Effector CD8-positive, alpha-beta T cell (primary cell): ENCODE results near the gene PNRC2.

Source experiments
- DNase-seq: peaks from one replicate; lab custom pipeline; 2025; lab: John Stamatoyannopoulos, UW
- total RNA-seq, 4 experiments: gene quantifications; one replicate each; lab custom pipeline; 2026; lab: John Stamatoyannopoulos, UW

The PNRC2 gene, protein sequence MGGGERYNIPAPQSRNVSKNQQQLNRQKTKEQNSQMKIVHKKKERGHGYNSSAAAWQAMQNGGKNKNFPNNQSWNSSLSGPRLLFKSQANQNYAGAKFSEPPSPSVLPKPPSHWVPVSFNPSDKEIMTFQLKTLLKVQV
- 186 to 218 (median 193) reads per million in 4 experiments for total RNA-seq

DNA sequence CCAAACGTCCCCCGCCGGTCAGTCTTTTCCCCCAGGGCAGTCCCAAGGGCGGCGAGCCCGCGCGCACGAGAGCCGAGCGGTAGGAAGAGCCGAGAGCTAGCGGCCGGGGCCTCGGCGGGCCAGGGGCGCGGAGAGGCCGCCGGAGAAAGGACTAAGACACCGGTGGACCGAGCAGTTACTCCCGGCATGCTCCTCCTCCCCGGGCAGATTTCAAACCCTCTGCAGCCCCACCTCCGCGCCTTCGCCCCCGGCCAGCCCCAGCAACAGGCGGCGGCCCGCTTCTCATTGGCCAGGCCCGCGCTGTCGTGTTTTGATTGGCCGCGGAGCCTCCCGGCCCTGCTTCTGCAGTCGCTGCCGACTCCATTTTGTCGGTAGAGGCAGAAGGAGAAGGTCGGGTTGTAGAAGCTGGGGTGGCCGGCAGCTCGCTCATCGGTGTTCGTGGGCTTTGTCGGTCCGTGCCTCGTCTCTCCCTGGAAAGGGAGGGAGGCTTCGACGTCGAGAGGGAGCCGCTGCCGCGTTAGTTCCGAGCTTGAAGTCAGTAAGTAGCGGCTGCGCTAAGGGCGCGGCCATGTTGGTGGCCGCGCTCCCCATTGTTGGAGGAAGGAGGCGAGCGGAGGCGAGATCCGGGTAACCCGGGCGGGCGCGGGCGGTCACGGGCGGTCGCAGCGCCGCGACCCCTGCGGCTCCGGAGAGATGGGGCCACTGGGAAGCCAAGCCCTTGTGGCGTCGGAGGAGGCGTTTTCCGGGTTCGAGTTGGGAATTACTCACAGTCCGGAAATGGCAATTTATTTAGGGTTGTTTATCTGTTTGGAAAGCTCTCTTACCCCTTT, at the start of gene PNRC2:
Gene PNRC2, plus strand, starts transcription at position 368 of the 830 bp plus-strand sequence. CDS start 1,630 bp downstream, outside the sequence.
- DNase-seq, result peak; percentile 90

DNA sequence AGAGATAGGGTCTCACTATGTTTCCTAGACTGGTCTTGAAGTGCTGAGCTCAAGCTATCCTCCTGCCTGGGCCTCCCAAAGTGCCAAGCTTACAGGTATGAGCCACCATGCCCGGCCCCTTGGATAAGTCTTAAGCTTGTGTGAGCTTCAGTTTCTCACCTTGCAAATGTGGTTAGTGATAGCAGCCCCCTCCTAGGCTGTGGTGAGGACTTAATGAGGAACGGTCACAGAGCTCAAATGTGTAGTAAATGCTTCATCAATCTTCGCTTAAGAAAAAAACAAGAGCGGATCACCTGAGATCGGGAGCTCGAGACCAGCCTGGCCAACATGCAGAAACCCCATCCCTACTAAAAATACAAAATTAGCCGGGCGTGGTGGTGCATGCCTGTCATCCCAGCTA, 49.5 kb upstream of the PNRC2 start:
- DNase-seq, result no peak

DNA sequence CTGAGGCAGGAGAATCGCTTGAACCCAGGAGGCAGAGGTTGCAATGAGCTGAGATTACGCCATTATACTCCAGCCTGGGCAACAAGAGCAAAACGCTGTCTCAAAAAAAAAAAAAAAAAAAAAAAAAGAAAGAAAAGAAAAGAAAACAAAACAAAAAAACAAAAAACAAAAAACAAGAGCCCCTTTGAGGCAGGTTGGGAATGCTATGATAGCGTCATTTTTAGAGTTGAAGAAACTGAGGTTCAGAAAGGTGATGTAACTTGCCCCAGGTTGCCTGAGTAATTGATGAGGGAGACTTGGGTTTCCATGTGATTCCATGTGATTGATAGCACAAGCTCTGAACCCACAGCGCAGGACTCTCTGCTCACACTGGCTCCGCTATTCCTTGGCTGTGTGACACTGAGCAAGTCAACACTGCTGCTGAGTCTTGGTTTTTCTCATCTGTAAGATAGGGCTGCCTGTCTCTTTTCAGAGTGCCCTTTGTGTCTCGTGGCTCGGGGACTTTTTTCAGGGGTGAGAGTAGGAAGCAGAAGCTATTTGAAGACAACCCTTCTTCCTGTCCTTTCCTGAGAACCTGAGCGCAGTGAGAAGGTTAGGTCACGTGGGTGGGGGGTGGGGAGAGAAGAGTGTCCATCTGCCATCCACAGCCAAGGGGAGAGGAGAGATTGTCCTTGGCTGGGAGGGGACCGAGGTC, 48.9 kb upstream of the PNRC2 start:
- no peak for DNase-seq

DNA sequence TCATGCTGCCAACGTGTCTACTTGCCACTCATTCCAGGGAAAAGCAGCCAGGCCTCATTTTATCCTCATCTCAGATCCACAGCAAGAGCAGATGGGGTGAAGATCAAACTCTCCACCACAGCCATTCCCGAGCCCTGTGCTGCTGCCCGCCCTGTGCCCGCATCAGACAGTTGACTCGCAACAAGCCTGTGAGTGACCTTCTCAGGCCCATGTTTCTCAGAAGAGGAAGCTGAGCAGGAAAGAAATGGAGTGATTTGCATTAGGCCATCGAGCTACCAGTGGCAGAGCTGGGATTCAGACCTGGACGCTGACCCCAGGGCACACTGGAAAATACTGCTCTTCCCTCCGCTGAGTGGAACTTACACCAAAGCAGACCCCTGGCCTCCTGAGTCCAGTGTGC, 47.7 kb upstream of the PNRC2 start:
- no peak for DNase-seq

DNA sequence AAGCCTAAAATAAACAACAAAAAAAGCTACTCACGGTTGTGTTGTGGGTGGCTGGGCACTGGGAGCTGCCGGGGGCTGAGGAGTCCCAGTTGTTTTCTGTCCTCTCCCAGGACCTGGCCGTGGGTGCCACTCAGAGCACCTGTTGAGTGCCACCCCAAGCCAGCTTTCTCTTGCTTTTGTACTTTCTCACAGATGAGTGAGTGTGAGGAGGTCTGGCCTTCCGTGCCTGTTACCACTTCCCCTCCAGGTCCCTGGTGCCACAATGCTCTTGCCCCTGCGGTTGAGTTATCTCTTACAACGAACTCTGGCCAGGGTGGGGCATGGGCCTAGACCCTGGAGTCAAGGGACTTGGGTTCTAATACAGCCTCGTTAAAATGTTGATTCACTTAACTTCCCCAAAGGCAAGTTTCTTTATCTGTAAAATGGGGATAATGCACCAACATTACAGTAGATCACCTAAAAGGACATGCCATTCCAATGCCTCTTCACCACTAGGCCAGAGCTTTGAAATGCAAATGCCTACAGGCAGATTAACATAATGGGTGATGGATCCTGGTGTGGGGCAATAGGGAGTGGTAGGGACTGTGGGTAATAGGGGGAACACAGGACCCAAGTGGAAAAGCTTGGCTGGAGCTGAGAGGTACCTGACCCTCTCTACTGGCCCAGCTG, 46.3 kb upstream of the PNRC2 start, which contains the start of gene CNR2:
Gene CNR2, minus strand, starts transcription at position 151 of the 669 bp plus-strand sequence. CDS start 37,745 bp downstream, outside the sequence.
- DNase-seq, result no peak

DNA sequence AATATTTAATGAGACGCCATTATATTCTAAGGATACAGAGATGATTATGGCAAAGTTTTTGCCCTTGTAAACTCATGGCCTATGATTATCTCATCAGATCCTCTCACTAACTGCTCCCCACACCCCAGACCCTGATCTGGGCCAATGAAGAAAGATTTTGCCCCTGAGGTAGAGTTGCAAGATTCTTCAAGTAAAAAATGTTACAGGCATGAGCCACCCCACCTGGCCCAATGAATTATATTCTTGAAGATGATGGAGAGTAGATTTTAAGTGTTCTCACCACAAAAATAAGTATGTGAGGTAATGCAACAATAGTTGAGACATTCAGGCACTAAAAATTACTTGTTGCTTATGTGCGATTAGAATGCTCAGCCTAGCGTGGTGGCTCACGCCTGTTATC, 44.7 kb upstream of the PNRC2 start:
- DNase-seq, result no peak

DNA sequence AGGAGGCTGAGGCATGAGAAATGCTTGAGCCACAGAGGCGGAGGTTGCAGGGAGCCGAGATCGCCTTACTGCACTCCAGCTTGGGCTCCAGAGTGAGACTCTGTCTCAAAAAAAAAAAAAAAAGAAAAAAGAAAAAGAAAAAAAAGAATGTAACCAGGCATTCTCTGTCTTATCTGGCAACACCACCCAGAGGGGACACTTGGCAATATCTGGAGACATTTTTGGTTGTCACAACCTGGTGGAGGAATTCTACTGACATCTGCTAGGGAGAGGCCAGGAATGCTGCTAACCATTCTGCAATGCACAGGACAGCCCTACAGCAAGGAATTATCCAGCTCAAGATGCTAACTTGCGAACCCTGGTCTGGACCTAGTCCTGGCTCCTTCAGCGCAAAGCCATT, 44.2 kb upstream of the PNRC2 start:
- DNase-seq, result no peak

DNA sequence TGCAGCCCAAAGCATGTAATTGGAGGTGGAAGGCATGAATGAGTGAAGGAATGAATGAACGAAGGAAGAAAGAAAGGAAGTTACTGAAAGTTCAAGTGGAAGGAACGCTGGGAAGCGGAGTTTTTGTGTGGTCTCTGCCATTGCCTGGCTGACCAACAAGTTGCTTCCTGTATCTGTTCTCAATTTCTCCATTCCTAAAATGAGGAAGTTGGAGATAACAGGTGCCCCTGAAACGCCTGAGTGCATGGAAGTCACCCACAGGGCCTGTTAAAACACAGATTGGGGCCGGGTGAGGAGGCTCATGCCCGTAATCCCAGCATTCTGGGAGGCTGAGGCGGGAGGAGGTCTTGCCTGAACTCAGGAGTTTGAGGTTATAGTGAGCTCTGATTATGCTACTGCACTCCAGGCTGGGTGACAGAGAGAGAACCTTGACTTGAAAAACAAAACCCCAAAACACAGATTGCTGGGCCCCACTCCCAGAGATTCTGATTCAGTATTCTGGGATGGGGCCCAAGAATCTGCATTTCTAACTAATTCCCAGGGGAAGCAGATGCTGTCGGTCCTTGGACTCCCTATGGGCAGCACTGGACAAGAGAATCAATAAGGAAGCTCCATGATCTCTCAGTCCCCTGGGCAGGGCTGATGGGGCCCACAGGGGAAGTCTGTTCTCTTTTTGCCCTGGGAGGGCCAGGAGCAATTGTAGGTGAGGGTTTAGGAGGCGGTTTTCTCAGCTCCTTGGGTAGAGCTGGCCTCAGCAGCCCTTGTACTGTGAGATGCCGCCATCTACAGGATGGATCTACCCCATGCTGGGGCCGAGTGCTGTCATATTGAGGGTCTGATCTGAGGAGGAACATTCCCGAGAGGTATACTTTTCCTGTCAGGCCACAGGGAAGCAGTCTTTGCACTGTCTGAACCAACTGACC, 43.2 kb upstream of the PNRC2 start:
- peak; percentile 41 for DNase-seq

DNA sequence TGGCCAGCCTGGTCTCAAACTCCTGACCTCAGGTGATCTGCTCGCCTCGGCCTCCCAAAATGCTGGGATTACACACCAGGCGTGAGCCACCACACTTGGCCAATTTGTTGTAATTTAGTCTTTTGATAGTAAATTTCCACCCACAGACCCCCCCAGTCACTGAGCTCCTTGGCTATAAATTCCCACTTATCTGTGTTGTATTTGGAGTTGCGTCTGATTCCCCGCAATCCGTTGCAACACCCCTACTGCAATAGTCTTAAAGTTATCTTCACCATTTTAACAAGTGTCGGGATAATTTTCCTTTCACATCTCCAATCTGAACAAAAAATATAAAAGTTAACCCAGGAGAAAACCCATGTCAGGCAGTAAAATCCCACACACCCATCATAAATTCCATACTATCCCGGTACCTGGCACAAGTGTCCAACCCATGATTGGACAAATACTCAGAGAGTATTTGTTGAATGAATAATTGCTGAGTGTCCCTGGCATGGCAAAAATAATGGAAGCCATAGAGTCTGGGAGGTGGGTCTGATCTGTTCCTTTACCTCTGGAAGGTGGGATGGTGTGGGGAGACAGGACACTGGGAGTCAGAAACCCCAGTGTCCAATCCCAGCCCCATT, 37.2 kb upstream of the PNRC2 start:
- DNase-seq, result no peak

DNA sequence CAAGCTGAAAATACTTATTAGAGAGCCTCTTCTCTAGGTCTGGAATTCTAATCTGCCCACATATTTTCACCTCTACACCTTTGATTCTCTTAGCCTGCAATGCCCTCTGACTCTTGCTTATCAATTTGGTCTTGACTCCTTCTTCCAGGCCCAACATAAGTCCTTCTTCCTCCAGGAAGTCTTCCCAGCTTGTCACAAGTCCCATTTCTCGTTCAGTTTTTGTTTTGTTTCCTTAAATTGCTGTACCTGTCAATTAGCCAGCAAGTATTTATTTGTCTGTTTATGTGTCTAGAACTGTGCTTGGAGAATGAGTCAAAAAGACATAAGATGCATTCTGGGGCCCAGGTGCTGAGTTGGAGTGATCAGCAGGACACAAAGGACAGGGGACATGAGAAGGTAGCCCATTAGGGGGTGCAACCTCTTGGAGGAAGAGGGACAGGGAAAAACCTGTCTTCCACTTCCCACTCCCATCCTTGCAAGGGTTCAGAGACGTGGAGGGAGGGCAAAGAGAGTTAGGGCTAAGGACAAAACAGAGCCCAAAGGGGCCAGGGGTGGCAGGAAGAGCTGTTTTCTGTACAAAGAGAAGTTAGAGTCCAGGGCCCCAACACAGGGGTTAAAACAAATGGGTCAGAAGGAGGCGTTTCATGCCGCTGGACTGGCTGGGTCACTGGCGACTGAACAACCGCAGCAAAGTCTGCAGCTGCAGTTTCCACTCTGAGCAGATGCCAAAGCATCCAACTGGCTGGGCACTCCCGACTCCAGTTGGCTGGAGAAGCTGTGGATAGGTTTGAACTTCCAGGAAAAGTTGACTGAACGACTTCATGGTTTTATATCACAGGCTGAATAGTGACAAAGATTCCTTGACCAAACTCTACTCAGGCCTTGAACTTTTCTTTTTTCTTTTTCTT, 35.8 kb upstream of the PNRC2 start:
- DNase-seq, result no peak

DNA sequence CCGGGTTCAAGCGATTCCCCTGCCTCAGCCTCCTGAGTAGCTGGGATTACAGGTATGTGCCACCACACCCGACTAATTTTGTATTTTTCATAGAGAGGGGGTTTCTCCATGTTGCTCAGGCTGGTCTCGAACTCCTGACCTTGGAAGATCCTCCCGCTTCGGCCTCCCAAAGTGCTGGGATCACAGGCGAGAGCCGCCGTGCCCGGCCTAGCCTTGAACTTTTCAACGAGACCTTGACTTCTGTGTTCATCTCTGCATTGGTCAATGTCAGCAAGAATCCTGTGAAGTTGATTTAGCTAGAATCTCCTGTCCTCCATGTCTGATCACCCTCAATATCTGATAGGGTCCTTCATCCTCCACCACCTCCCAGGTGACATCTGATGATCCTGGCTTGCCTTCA, 35.0 kb upstream of the PNRC2 start:
- DNase-seq, result no peak

DNA sequence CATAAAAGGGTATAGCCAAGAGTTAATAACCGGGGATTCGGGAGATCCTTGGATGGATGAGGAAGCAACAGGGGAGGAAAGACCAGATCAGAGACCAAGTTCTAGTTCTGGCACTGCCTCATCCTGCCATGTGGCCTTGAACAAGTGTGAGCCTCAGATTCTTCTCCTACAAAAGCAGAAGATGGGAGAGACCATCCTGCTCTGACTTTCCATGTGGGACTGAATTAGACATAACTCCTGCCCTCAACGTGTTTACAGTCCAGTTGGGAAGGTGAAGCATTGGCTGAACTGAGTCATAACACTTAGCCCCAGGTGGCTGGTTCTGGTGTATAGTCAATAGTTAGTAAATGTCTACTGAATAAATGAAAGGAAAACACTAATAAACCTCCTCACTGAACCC, 34.3 kb upstream of the PNRC2 start:
- DNase-seq, result no peak

DNA sequence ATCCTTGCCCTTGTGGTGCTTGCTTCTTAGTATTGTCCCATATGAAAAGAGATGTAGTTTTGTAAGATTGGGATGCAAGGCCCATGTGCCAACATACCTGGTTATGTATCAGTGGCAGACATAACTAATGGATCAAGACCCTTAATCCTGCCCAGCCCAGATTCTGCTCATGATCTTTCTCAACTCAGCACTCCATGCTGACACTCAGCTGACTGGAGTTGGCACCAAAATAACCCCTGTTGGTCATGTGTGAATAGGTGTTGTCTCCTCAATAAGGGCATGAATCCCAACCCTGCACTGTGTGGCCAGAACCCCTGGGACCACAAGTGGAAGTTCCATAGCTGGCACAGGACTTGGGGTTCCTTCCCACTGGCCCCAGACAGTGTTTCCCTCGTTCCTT, 32.5 kb upstream of the PNRC2 start:
- no peak for DNase-seq

DNA sequence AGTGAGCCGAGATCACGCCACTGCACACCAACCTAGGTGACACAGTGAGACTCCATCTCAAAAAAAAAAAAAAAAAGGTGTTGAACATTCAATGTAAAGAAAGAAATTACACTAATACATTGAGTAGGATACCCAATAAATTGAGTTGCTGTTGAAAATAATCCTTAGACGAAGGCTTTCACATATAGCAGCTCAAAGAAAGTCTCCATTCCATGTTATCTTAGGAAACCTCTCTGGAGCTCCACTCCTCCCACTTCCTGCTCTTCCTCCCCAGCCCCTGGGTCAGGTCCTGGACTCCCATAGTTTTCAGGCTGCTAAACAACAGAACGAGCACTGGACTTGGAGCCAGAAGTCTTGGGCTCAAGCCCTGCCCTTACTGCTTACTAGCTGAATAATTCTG, 30.8 kb upstream of the PNRC2 start:
- DNase-seq, result no peak

DNA sequence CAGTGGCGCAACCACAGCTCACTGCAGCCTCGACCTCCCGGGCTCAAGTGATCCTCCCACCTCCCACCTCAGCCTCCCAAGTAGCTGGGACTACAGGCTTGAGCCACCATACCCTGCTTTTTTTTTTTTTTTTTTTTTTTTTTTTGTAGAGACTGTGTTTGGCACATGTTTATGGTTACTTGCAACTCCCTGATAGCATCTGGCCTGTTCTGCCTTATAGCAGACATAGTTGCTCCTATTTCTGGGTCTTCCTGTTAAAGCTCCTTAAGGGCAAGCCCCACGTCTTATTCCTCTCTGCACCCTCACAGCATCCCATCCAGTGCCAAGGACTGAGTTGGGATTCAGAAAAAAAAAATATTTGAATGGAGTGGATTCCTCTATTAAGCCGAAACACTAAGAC, 29.4 kb upstream of the PNRC2 start:
- DNase-seq, result no peak

DNA sequence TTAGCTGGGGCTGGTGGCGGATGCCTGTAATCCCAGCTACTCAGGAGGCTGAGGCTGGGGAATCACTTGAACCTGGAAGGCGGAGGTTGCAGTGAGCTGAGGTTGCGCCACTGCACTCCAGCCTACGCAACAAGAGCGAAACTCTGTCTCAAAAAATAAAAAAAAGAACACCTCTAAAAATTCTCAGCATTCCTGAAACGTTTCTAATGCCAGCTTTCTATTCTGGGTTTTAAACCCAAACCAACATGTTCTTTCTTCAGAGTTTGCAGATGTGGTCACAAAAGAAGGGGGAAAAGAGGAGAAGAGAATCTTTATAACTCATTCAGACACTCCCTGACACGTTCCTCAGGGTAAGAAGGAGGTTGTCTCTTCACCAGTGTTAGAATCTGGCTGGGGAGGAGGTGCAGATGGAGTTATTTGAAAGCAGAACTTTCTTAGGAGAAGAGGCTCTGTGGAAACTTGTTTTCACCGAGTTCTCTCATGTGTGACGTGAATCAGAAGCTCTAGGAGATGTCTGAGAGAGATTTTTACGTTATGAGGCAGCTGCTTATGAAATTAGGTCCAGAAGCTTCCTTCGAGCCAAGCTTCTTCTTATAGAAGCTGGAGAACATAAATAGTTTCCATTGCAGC, 28.7 kb upstream of the PNRC2 start:
- no peak for DNase-seq

DNA sequence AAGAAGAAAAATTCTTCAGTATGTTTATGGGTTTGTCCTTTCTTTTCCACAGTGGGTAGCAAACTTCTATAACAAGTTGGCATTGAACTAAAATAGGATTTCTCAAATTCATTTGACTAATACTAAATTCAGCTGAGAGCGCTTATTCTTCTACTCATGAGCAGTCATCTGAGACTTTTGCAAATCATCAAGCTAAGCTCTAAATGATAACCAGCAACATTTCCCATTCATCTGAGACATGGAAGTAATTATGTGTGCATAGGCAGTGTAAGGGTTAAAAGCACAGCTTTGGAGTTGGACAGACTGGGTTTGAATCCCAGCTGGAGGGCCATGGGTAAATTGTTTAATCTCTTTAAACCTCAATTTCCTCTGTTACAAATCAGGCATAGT, 28.1 kb upstream of the PNRC2 start:
- DNase-seq, result no peak

DNA sequence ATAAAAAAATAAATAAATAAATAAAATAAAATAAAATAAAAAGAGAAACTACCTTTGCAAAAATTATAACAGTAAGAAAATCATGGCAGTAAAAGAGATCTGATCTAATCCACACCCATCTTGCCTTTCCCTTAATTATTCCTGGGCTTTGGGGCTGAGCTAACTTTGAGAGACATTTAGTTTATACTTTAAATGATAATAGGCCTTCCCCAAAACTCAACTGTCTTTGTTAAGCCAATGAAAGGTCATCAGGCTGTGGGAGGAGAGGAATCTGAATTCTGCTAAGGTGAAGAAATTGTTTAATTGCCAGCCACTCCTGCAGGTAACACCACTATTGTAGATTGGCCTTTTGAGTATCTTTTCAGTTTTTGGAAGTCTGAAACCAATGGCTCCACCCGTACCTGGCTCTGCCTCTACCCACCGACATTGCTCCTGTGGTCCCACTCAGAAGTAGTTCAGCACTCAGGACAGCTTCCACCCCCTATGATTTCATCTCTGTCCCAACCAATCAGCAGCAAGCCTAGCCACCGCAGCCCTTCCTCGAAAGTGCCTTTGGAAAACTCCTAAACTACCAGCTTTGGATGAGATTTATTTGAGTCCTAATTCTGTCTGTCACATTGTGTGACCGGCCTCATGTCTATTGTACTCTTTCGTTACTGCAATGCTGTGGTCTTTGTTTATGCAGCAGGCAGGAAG, 23.0 kb upstream of the PNRC2 start:
- no peak for DNase-seq

DNA sequence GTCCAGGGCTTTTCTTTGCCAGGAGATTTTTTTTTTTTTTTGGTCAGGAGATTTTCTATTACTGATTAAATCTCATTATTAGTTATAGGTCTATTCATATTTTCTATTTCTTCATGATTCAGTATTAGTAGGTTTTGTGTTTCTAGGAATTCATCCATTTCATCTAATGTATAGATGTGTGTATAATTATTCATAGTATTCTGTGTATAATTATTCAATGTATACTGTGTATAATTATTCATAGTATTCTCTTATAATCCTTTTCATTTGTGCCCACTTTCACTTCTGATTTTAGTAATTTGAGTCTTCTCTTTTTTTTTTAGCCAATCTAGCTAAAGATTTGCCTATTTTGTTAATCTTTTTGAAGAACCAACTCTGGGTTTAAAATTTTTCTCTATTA, 12.3 kb upstream of the PNRC2 start:
- DNase-seq, result no peak
